Keratinocyte (primary cell): ENCODE data around the gene LRCOL1. TPM values are rescaled to one million over a fixed set of nuclear protein-coding genes. Genes with fewer than 3 reads are reported as not detected.

ENCODE experiments used
- DNase-seq: peaks from one replicate; pipeline ENCODE4 v3.0.0-alpha.2; 2011; ENCODE audit warnings: low read depth, missing footprints, low spot score
- FAIRE-seq: peaks from 2 replicates; lab custom pipeline; 2011; peaks lifted over from hg19 to GRCh38; lab: Jason Lieb, UNC
- H2AFZ ChIP-seq: 2 replicates; pipeline ENCODE4 v1.6.0; 2012; ENCODE audit warnings: low read length, control low read depth, inconsistent platforms; ENCODE audit not compliant: control insufficient read depth
- H3K27ac ChIP-seq: 2 replicates; pipeline ENCODE4 v1.5.1; 2011; ENCODE audit warnings: low read length; ENCODE audit not compliant: control insufficient read depth, insufficient read depth
- H3K27me3 ChIP-seq: 3 replicates; pipeline ENCODE4 v1.6.0; 2011; ENCODE audit warnings: low read length; ENCODE audit not compliant: control insufficient read depth, insufficient read depth; ENCODE audit errors: extremely low read depth
- H3K36me3 ChIP-seq, 2 experiments: 2 replicates in 1 of 2; 3 replicates in 1 of 2; pipeline ENCODE4 v1.5.1; 2011; ENCODE audit warnings: low read length in 2 of 2, mild to moderate bottlenecking in 1 of 2; ENCODE audit not compliant: control insufficient read depth in 2 of 2, insufficient read depth in 2 of 2; ENCODE audit errors: extremely low read depth in 1 of 2
- H3K4me1 ChIP-seq: 3 replicates; pipeline ENCODE4 v1.5.1; 2011; ENCODE audit warnings: low read length; ENCODE audit not compliant: control insufficient read depth, insufficient read depth; ENCODE audit errors: extremely low read depth
- H3K4me2 ChIP-seq: 3 replicates; pipeline ENCODE4 v1.6.0; 2011; ENCODE audit warnings: low read depth, low read length; ENCODE audit not compliant: control insufficient read depth, insufficient read depth; ENCODE audit errors: extremely low read depth
- H3K4me3 ChIP-seq, 3 experiments: fragments of 200-600 bp in 1 of 3; sonication (generic) in 1 of 3; 2 replicates in 2 of 3; 3 replicates in 1 of 3; pipeline ENCODE4 v1.5.1; 2011 to 2016; ENCODE audit warnings: low read length in 3 of 3, mild to moderate bottlenecking in 3 of 3, control low read depth in 2 of 3, inconsistent platforms in 1 of 3, low read depth in 1 of 3, mixed read lengths in 1 of 3, mixed run types in 1 of 3, moderate library complexity in 1 of 3; ENCODE audit not compliant: control insufficient read depth in 2 of 3, insufficient read depth in 2 of 3; ENCODE audit errors: extremely low read depth in 1 of 3
- H3K79me2 ChIP-seq: 2 replicates; pipeline ENCODE4 v1.6.0; 2012; ENCODE audit warnings: low read length; ENCODE audit not compliant: control insufficient read depth, insufficient read depth
- H3K9ac ChIP-seq: 3 replicates; pipeline ENCODE4 v1.6.0; 2011; ENCODE audit warnings: low read length; ENCODE audit not compliant: control insufficient read depth, insufficient read depth; ENCODE audit errors: extremely low read depth
- H3K9me1 ChIP-seq: 3 replicates; pipeline ENCODE4 v1.6.0; 2011; ENCODE audit warnings: low read length; ENCODE audit not compliant: control insufficient read depth, insufficient read depth; ENCODE audit errors: extremely low read depth
- H3K9me3 ChIP-seq: 2 replicates; pipeline ENCODE4 v1.5.1; 2012; ENCODE audit warnings: low read depth, low read length; ENCODE audit not compliant: control insufficient read depth
- H4K20me1 ChIP-seq: 3 replicates; pipeline ENCODE4 v1.6.0; 2011; ENCODE audit warnings: low read length; ENCODE audit not compliant: control insufficient read depth, insufficient read depth; ENCODE audit errors: extremely low read depth
- CTCF ChIP-seq, 3 experiments: IDR thresholded peaks in 1 of 3; conservative IDR thresholded peaks in 1 of 3; optimal IDR thresholded peaks in 1 of 3; 2 replicates in 2 of 3; 3 replicates in 1 of 3; pipeline versions ENCODE3 to v1.5.1; 2011; ENCODE audit warnings: low read length in 3 of 3, mild to moderate bottlenecking in 3 of 3, moderate library complexity in 2 of 3, control low read depth in 1 of 3, inconsistent platforms in 1 of 3; ENCODE audit not compliant: insufficient read depth in 2 of 3; ENCODE audit errors: extremely low read depth in 1 of 3
- EZH2 ChIP-seq: IDR thresholded peaks from one replicate; pipeline ENCODE4 v1.6.1; 2012; ENCODE audit warnings: inconsistent platforms, mild to moderate bottlenecking, low read length, moderate library complexity
- dilution Hi-C: fragments of 300-500 bp; cut with MboI; formaldehyde crosslinking; loops from one replicate; pipeline ENCODE4 v1.7.0; 2020; ENCODE audit warnings: low sequenced_read_pairs; ENCODE audit not compliant: extremely low pct_ligation_motif_present
- polyA plus RNA-seq, 5 experiments: library from polyadenylated mRNA; depleted of rRNA in 3 of 5; stranded (reverse) in 3 of 5; stranded (forward) in 1 of 5; unstranded in 1 of 5; fragments of >200 nt; gene quantifications; 1 replicate in 1 of 5; 2 replicates in 3 of 5; 3 replicates in 1 of 5; pipeline versions ENCODE4 v1.2.1 to v1.2.3, GENCODE V29; 2011 to 2012; ENCODE audit warnings: missing spikeins in 2 of 5, low read depth in 1 of 5, low replicate concordance in 1 of 5

LRCOL1 gene
- polyA plus RNA-seq, 1 donor (not counting 4 experiments of a cell fraction or from before 2014, with no cell fraction given), result not detected

DNA sequence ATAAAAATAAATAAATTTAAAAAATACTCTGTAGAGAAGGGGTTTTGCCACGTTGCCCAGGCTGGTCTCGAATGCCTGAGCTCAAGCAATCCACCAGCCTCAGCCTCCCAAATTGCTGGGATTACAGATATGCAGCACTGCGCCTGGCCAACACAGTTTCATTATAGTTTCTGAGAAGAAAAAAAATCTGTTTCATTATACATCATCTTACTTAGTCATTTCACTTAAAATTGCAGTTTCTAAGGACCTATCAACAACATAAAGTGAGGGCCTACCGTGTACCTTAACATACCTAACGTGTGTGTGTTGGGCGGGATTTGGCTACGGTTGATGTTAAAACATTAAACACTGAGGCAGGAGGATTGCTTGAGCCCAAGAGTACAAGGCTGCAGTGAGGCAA lies 36.5 kb upstream of the LRCOL1 start:
- H3K9ac ChIP-seq, result no peak overlapping the region
- no peak for TF ChIP-seq EZH2
- no peak for TF ChIP-seq CTCF (optimal IDR thresholded peaks at IDR 0.05 in 1 of 3, IDR thresholded peaks at IDR 0.05 in 1 of 3, conservative IDR thresholded peaks at IDR 0.05 in 1 of 3; ENCODE audit: extremely low read depth in 1 of 3, insufficient read depth in 2 of 3, low read length in 3 of 3)
- FAIRE-seq (no peak), DNase-seq (no peak)
- H3K9me1 ChIP-seq, result no peaks in the 10 kb centered on the region
- dilution Hi-C loops, result no loop called here
- H2AFZ ChIP-seq, result no peak overlapping the region
- H4K20me1 ChIP-seq, result no peaks in the 10 kb centered on the region
- H3K27me3 ChIP-seq, result no peaks in the 10 kb centered on the region
- H3K36me3 ChIP-seq, result peaks cover 12 to 19% of the 10 kb centered on the region in 2 experiments
- H3K9me3 ChIP-seq, result no peaks in the 10 kb centered on the region
- H3K4me2 ChIP-seq, result no peak overlapping the region
- no peak overlapping the region for H3K4me3 ChIP-seq
- no peaks in the 10 kb centered on the region for H3K4me1 ChIP-seq
- H3K27ac ChIP-seq, result no peak overlapping the region
- H3K79me2 ChIP-seq, result no peaks in the 10 kb centered on the region

DNA sequence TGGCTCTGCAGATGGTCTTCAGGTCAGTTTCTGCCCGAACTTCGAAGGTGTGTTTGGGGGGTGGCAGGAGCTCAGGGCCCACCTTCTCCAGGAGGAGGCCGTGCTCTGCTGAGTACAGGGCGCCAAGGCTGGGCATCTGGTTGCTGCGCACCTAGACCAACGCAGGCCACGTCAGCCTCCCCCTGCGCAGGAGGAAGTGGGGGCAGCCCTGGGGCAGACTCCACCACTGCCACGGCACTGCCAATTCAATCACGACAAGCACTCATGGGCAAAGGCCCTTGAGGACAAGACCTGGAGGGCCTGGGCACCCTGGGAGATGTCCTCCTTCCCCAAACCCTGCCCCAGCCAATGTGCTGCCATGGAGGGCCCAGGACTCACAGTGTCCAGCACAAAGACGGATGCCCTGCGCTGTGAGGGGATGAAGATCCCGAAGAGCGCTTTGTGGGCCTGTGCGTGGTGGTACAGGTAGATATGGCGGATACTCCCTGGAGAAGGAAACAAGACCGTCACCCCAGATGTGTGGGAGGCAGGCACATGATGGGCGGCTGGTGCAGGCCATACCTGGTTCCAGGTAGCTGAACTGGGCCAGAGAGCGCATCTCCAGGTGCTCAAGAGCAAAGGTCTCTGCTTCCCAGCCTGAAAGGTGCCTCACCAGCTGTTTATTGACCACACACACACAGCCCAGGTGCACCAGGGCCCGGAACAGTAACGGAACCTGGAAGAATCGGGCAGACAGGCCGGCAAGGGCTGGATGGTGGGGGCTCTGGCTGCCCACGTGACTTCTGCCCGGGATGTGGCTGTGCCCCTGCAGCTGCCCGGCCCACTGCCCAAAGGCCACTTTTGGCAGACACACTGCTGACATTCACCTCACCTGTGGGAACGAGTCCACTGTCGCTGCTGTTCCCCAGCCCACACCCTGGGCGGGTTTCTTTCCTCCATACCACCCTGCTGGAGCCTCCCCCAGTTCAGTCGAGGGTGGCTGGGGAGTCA lies 32.8 kb upstream of the LRCOL1 start:
- DNase-seq (no peak), FAIRE-seq (no peak)
- peaks cover 2% of the 10 kb centered on the region for H4K20me1 ChIP-seq
- no peaks in the 10 kb centered on the region for H3K79me2 ChIP-seq
- H3K27me3 ChIP-seq, result no peaks in the 10 kb centered on the region
- dilution Hi-C loops, result no loop called here
- no peak overlapping the region for H3K27ac ChIP-seq
- H2AFZ ChIP-seq, result no peak overlapping the region
- no peak overlapping the region for H3K9ac ChIP-seq
- TF ChIP-seq CTCF (optimal IDR thresholded peaks at IDR 0.05 in 1 of 3, IDR thresholded peaks at IDR 0.05 in 1 of 3, conservative IDR thresholded peaks at IDR 0.05 in 1 of 3; ENCODE audit: extremely low read depth in 1 of 3, insufficient read depth in 2 of 3, low read length in 3 of 3) (no peak), EZH2 (no peak)
- H3K9me1 ChIP-seq, result no peaks in the 10 kb centered on the region
- no peaks in the 10 kb centered on the region for H3K4me1 ChIP-seq
- peaks cover 15 to 20% of the 10 kb centered on the region in 2 experiments for H3K36me3 ChIP-seq
- H3K4me2 ChIP-seq, result no peak overlapping the region
- no peaks in the 10 kb centered on the region for H3K9me3 ChIP-seq
- no peak overlapping the region for H3K4me3 ChIP-seq
